Activated CD4-positive, alpha-beta T cell treated with anti-CD3 and anti-CD28 coated beads for 36 hours (primary cell): ENCODE measurements around the gene WDFY3. TPM values are rescaled to one million over a fixed set of nuclear protein-coding genes. Genes with fewer than 3 reads are reported as not detected.

Experiments used
- ATAC-seq: fragments of 200-7000 bp; cut with Tn5 transposase; one replicate; pipeline ENCODE4 v1.10.0; 2021; ENCODE audit warnings: mild to moderate bottlenecking, moderate library complexity
- CTCF ChIA-PET: fragments of 350-600 bp; sonication (Branson Sonifier 250); formaldehyde crosslinking; loops from one replicate; lab custom pipeline; 2021; ENCODE audit warnings: antibody characterized with exemption; lab: Charles Lee
- POLR2A ChIA-PET: fragments of 350-600 bp; sonication (Branson Sonifier 250); formaldehyde crosslinking; loops from one replicate; lab custom pipeline; 2021; ENCODE audit warnings: antibody characterized with exemption, inconsistent platforms; lab: Charles Lee
- DNase-seq: peaks from one replicate; pipeline ENCODE4 v3.0.0-alpha.2; 2020
- H3K27ac Mint-ChIP-seq: one replicate; pipeline ENCODE4 v1.8.0; 2021; ENCODE audit warnings: mixed read lengths
- H3K27me3 Mint-ChIP-seq: one replicate; pipeline ENCODE4 v1.8.0; 2021; ENCODE audit warnings: mixed read lengths
- H3K36me3 Mint-ChIP-seq: one replicate; pipeline ENCODE4 v1.8.0; 2021; ENCODE audit warnings: low read depth, mixed read lengths
- H3K4me1 Mint-ChIP-seq: one replicate; pipeline ENCODE4 v1.8.0; 2021; ENCODE audit warnings: mixed read lengths
- H3K4me3 Mint-ChIP-seq: one replicate; pipeline ENCODE4 v1.8.0; 2021; ENCODE audit warnings: mild to moderate bottlenecking, moderate library complexity, mixed read lengths
- H3K9me3 Mint-ChIP-seq: one replicate; pipeline ENCODE4 v1.8.0; 2021; ENCODE audit warnings: low read depth, mixed read lengths
- intact Hi-C, 2 experiments: fragments of 100-400 bp; cut with DNase I in 1 of 2; cut with micrococcal nuclease in 1 of 2; formaldehyde crosslinking; loops; one replicate each; pipeline versions ENCODE4 v1.14.2 to v1.15.1; 2022 to 2024; cut with DNase I, micrococcal nuclease
- total RNA-seq, 2 experiments: library from RNA; stranded (reverse); gene quantifications; one replicate each; pipeline ENCODE4 v1.2.3, GENCODE V29; 2021

Gene WDFY3
- total RNA-seq, 2 experiments from 2014 or later = 1.8 to 2.3 TPM

- Mint-ChIP-seq H3K27me3 (peaks cover 3% of the 10 kb centered on the region), H3K9me3 (no peaks in the 10 kb centered on the region), H3K36me3 (no peaks in the 10 kb centered on the region), H3K4me3 (no peak overlapping the region), H3K27ac (no peak overlapping the region), H3K4me1 (no peaks in the 10 kb centered on the region)
- ChIA-PET POLR2A (no interaction called here), CTCF (no interaction called here)
- intact Hi-C loops = no loop called here
- no peak for ATAC-seq
- DNase-seq = no peak
These were observed 64.7 kb downstream of the WDFY3 start for GRCh38 chr4:84901740-84902281.

GRCh38 chr4:84901173-84901572, 65.3 kb downstream of the WDFY3 start:
- no peak overlapping the region for H3K27ac Mint-ChIP-seq
- ChIA-PET CTCF (no interaction called here), POLR2A (no interaction called here)
- ATAC-seq = no peak
- H3K9me3 Mint-ChIP-seq = no peaks in the 10 kb centered on the region
- peaks cover 3% of the 10 kb centered on the region for H3K27me3 Mint-ChIP-seq
- H3K4me3 Mint-ChIP-seq = no peak overlapping the region
- H3K36me3 Mint-ChIP-seq = no peaks in the 10 kb centered on the region
- DNase-seq = no peak
- intact Hi-C loops = no loop called here
- H3K4me1 Mint-ChIP-seq = no peaks in the 10 kb centered on the region

GRCh38 chr4:84899616-84900015, 66.9 kb downstream of the WDFY3 start:
- H3K9me3 Mint-ChIP-seq = no peaks in the 10 kb centered on the region
- DNase-seq = no peak
- ATAC-seq = no peak
- no peak overlapping the region for H3K27ac Mint-ChIP-seq
- H3K36me3 Mint-ChIP-seq = no peaks in the 10 kb centered on the region
- H3K4me1 Mint-ChIP-seq = no peaks in the 10 kb centered on the region
- ChIA-PET CTCF (no interaction called here), POLR2A (no interaction called here)
- peaks cover 2% of the 10 kb centered on the region for H3K27me3 Mint-ChIP-seq
- intact Hi-C loops = no loop called here
- no peak overlapping the region for H3K4me3 Mint-ChIP-seq

- intact Hi-C loops = no loop called here
- no peak overlapping the region for H3K4me3 Mint-ChIP-seq
- no peak overlapping the region for H3K27ac Mint-ChIP-seq
These were observed 69.0 kb downstream of the WDFY3 start for GRCh38 chr4:84897516-84897915.

GRCh38 chr4:84895283-84895682, 71.2 kb downstream of the WDFY3 start:
- H3K9me3 Mint-ChIP-seq = no peaks in the 10 kb centered on the region
- H3K4me1 Mint-ChIP-seq = no peaks in the 10 kb centered on the region
- POLR2A ChIA-PET = no interaction called here
- no peaks in the 10 kb centered on the region for H3K36me3 Mint-ChIP-seq
- no peak overlapping the region for H3K27ac Mint-ChIP-seq
- CTCF ChIA-PET = no interaction called here
- no peak for DNase-seq
- intact Hi-C loops = no loop called here
- peaks cover 2% of the 10 kb centered on the region for H3K27me3 Mint-ChIP-seq
- H3K4me3 Mint-ChIP-seq = no peak overlapping the region
- no peak for ATAC-seq

More at GRCh38 chr4:84897516-84897915, 69.0 kb downstream of the WDFY3 start:
- H3K9me3 Mint-ChIP-seq = no peaks in the 10 kb centered on the region
- H3K4me1 Mint-ChIP-seq = no peaks in the 10 kb centered on the region
- H3K36me3 Mint-ChIP-seq = no peaks in the 10 kb centered on the region
- ChIA-PET CTCF (no interaction called here), POLR2A (no interaction called here)
- DNase-seq = no peak
- H3K27me3 Mint-ChIP-seq = peaks cover 2% of the 10 kb centered on the region
- no peak for ATAC-seq

- no peaks in the 10 kb centered on the region for H3K4me1 Mint-ChIP-seq
- H3K27me3 Mint-ChIP-seq = peaks cover 2% of the 10 kb centered on the region
- CTCF ChIA-PET = interaction anchor here (0.6 kb wide), 1 partner anchor 829 kb away, joined by 3 read pairs; no protein-coding TSS in a partner anchor
- intact Hi-C loops = no loop called here
- DNase-seq = no peak
- no peaks in the 10 kb centered on the region for H3K36me3 Mint-ChIP-seq
- no peak for ATAC-seq
- POLR2A ChIA-PET = no interaction called here
- no peaks in the 10 kb centered on the region for H3K9me3 Mint-ChIP-seq
- H3K4me3 Mint-ChIP-seq = no peak overlapping the region
- H3K27ac Mint-ChIP-seq = no peak overlapping the region
These were observed 71.9 kb downstream of the WDFY3 start for GRCh38 chr4:84894621-84895020.

- POLR2A ChIA-PET = no interaction called here
- ATAC-seq (no peak), DNase-seq (no peak)
- no peaks in the 10 kb centered on the region for H3K9me3 Mint-ChIP-seq
- no peaks in the 10 kb centered on the region for H3K36me3 Mint-ChIP-seq
- peaks cover 2% of the 10 kb centered on the region for H3K27me3 Mint-ChIP-seq
- H3K27ac Mint-ChIP-seq = no peak overlapping the region
- no peaks in the 10 kb centered on the region for H3K4me1 Mint-ChIP-seq
- CTCF ChIA-PET = no interaction called here
- intact Hi-C loops = no loop called here
- H3K4me3 Mint-ChIP-seq = no peak overlapping the region
These were observed 73.5 kb downstream of the WDFY3 start for GRCh38 chr4:84892950-84893349.

- POLR2A ChIA-PET = no interaction called here
- Mint-ChIP-seq H3K9me3 (no peaks in the 10 kb centered on the region), H3K27me3 (peaks cover 2% of the 10 kb centered on the region), H3K4me3 (no peak overlapping the region), H3K36me3 (no peaks in the 10 kb centered on the region), H3K27ac (no peak overlapping the region), H3K4me1 (no peaks in the 10 kb centered on the region)
- intact Hi-C loops = no loop called here
- CTCF ChIA-PET = no interaction called here
- DNase-seq (no peak), ATAC-seq (no peak)
These were observed 78.7 kb downstream of the WDFY3 start for GRCh38 chr4:84887824-84888223.

- Mint-ChIP-seq H3K9me3 (no peaks in the 10 kb centered on the region), H3K27me3 (no peaks in the 10 kb centered on the region), H3K4me3 (no peak overlapping the region), H3K27ac (no peak overlapping the region), H3K36me3 (no peaks in the 10 kb centered on the region), H3K4me1 (no peaks in the 10 kb centered on the region)
- ATAC-seq (no peak), DNase-seq (no peak)
- intact Hi-C loops = no loop called here
- CTCF ChIA-PET = interaction anchor here (0.6 kb wide), 3 partner anchors 143 to 1560 kb away, joined by 3 read pairs; no protein-coding TSS in a partner anchor
- POLR2A ChIA-PET = no interaction called here
These were observed 86.8 kb downstream of the WDFY3 start for GRCh38 chr4:84879651-84880200.

GRCh38 chr4:84878546-84878945, 87.9 kb downstream of the WDFY3 start:
- Mint-ChIP-seq H3K36me3 (no peaks in the 10 kb centered on the region), H3K27ac (no peak overlapping the region), H3K4me3 (no peak overlapping the region), H3K9me3 (no peaks in the 10 kb centered on the region), H3K4me1 (no peaks in the 10 kb centered on the region), H3K27me3 (no peaks in the 10 kb centered on the region)
- POLR2A ChIA-PET = no interaction called here
- ATAC-seq (no peak), DNase-seq (no peak)
- intact Hi-C loops = no loop called here
- CTCF ChIA-PET = no interaction called here

- H3K4me1 Mint-ChIP-seq = no peaks in the 10 kb centered on the region
- ChIA-PET CTCF (no interaction called here), POLR2A (no interaction called here)
- intact Hi-C loops = no loop called here
- H3K9me3 Mint-ChIP-seq = peaks cover under 1% of the 10 kb centered on the region
- ATAC-seq = no peak
- no peaks in the 10 kb centered on the region for H3K36me3 Mint-ChIP-seq
- no peak for DNase-seq
- no peak overlapping the region for H3K27ac Mint-ChIP-seq
- no peaks in the 10 kb centered on the region for H3K27me3 Mint-ChIP-seq
- H3K4me3 Mint-ChIP-seq = no peak overlapping the region
These were observed 88.4 kb downstream of the WDFY3 start for GRCh38 chr4:84878090-84878489.

GRCh38 chr4:84877051-84877833, 89.2 kb downstream of the WDFY3 start:
- Mint-ChIP-seq H3K4me3 (no peak overlapping the region), H3K27ac (no peak overlapping the region), H3K4me1 (no peaks in the 10 kb centered on the region), H3K36me3 (no peaks in the 10 kb centered on the region), H3K9me3 (peaks cover 1% of the 10 kb centered on the region), H3K27me3 (no peaks in the 10 kb centered on the region)
- ChIA-PET CTCF (no interaction called here), POLR2A (no interaction called here)
- DNase-seq = no peak
- intact Hi-C loops = no loop called here
- ATAC-seq = no peak
